Measurements from ENCODE around the gene ANTXR1. TPM values are rescaled to one million over a fixed set of nuclear protein-coding genes. Genes with fewer than 3 reads are reported as not detected.

ANTXR1 gene
- total RNA-seq, 1 donor from 2014 or later, result not detected

DNA sequence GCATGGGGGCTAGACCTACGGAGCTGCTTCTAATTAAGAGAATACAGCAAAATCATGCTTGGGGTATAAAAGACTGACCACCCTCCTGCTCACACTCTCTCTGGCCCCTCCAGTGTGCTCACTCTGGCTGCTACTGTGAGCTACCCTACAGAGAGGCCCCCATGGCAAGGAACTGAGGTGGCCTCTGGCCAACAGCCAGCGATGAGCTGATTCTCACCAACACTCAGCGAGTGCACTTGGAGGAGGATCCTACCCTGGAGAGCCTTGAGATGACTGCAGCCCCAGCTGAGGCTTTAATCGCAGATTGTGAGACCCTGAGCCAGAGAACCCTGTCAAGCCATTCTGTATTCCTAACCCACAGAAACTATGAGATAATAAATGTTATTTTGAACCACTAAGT lies 285.9 kb downstream of the ANTXR1 start:
- Mint-ChIP-seq H3K27ac (no peak overlapping the region), H3K27me3 (peaks cover 14% of the 10 kb centered on the region), H3K4me1 (no peaks in the 10 kb centered on the region), H3K4me3 (no peak overlapping the region), H3K9me3 (no peaks in the 10 kb centered on the region), H3K36me3 (ENCODE audit: low read depth) (no peaks in the 10 kb centered on the region)
- intact Hi-C loops (cut with micrococcal nuclease), result no loop called here
- no peak for ATAC-seq (ENCODE audit: low read depth)
- DNase-seq, result no peak
- POLR2A ChIA-PET, result no interaction called here
- TF ChIP-seq, protein P1, sequence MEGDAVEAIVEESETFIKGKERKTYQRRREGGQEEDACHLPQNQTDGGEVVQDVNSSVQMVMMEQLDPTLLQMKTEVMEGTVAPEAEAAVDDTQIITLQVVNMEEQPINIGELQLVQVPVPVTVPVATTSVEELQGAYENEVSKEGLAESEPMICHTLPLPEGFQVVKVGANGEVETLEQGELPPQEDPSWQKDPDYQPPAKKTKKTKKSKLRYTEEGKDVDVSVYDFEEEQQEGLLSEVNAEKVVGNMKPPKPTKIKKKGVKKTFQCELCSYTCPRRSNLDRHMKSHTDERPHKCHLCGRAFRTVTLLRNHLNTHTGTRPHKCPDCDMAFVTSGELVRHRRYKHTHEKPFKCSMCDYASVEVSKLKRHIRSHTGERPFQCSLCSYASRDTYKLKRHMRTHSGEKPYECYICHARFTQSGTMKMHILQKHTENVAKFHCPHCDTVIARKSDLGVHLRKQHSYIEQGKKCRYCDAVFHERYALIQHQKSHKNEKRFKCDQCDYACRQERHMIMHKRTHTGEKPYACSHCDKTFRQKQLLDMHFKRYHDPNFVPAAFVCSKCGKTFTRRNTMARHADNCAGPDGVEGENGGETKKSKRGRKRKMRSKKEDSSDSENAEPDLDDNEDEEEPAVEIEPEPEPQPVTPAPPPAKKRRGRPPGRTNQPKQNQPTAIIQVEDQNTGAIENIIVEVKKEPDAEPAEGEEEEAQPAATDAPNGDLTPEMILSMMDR (IDR thresholded peaks at IDR 0.05), result no peak
- CTCF ChIA-PET, result no interaction called here

Other genes starting within 250 kb of the ANTXR1 start
- gene BMP10, start 141.8 kb upstream of the ANTXR1 start, total RNA-seq, result not detected in 2 replicates
- not detected in 2 replicates for gene GKN2, start 60.3 kb upstream of the ANTXR1 start, total RNA-seq
- gene GKN1, start 38.5 kb upstream of the ANTXR1 start, total RNA-seq, result not detected in 2 replicates

Measured in activated B cell treated with CpG ODN at 0.5 μM for 24 hours (primary cell).